Activated CD4-positive, alpha-beta T cell treated with anti-CD3 and anti-CD28 coated beads for 1 hour (primary cell): ENCODE data around the gene P2RY14.

ENCODE experiments used
- DNase-seq: peaks from one replicate; pipeline ENCODE4 v3.0.0-alpha.2; 2020

Gene P2RY14

DNA sequence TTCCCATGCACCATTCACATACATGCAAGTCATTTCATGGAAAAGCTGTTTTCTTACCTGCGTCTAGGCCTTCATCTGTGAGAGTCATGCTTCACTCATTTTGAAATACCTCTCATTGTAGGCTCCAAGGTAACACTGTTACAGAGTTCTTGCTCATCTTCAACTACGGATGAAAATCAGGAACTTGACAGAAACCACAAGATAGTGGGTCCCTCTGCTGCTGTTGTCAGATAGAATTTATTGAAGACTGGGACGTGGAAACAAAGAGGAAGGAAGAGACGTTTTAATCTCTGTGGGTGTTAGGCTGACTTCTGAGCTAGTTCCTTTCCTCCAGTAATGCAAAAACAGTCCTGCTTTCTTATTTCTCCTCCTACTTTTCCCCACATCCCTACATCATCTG is at the start of gene P2RY14:
Gene P2RY14, minus strand, starts transcription at position 313 of the 400 bp plus-strand sequence. CDS start 64,226 bp downstream, outside the sequence.
- DNase-seq, result no peak

DNA sequence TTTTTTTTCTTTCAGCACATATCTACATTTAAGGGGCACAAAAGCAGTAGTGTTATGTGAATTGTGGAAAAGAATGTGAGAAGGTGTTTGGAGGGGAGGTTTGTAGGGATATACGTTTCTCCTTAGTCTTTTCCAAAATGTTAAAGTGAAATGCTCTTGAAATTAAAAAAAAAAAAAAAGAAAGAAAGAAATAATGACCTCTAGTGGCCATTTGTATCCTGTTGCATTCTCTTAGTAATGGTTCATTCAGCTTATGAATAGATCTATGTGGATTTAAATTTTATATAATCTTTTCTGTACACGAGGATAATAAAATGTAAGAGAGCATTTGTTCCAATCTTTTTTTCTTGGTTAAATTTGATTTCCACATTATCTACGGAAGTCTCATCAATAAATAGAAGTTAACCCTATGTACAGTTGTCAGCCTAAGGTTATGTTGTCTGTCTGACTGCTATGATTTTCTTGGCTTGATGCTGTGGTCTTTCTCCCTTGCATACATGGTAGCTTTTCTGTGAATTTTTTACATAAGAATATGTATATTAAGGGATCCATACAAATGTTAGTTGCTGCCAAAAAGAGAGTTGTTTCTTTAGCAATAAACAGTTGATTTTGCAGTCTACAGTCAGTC is 49.3 kb upstream of the P2RY14 start:
- DNase-seq, result no peak

GRCh38 chr3:151322511-151322910 is 44.2 kb upstream of the P2RY14 start:
- DNase-seq, result no peak

- DNase-seq, result no peak
Observed at GRCh38 chr3:151321526-151321925, 43.2 kb upstream of the P2RY14 start.

DNA sequence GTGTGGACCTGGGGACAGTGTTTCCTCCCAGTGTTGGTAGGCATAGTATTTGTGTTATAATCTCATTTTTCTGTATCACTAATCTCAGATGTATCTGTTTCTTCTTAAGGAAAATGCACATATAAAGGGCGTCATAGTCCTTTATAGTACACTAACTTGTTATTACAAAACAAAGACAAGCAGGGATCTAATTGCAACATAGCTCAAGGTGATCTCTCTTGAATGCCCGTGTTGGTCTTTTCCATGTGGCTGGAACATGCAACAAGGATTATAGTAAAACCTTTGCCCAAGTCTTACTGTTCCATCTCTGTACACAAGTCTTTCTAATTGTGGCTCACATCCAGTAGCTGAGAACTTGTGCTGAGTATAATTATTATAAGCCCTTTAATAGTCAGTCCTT is 41.8 kb upstream of the P2RY14 start:
- no peak for DNase-seq

- DNase-seq, result no peak
Observed at GRCh38 chr3:151319628-151320027, 41.3 kb upstream of the P2RY14 start.

DNA sequence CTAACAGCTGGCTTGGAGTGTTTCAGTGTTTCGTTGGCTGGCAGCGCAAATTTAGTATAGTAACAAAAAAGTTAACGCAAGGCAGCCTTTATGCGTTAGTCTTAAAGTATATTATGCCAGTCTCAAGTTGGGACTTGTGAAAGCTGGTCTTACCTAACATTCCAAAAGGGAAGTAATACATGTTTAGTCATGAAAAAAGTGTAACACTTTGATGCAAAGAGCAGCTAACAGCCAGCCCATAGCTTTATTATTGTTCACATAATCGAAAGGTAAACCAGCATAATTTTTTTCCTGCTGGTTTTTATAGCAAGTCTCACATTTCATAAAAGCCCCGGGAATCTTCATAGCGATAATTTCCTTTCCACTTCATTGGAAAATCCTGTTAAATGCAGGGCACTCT is 40.6 kb upstream of the P2RY14 start:
- DNase-seq, result no peak

- DNase-seq, result no peak
Observed at GRCh38 chr3:151318313-151318712, 40.0 kb upstream of the P2RY14 start.

GRCh38 chr3:151316267-151316991 is 38.1 kb upstream of the P2RY14 start, which contains the start of gene GPR87:
Gene GPR87 (minus strand): TSS chr3:151316820. CDS start chr3:151300100, 16,720 bp downstream.
- no peak for DNase-seq

- DNase-seq, result no peak
Observed at GRCh38 chr3:151315846-151316245, 37.5 kb upstream of the P2RY14 start.

- DNase-seq, result no peak
Observed at GRCh38 chr3:151315136-151315535, 36.8 kb upstream of the P2RY14 start.

GRCh38 chr3:151314593-151314992 is 36.3 kb upstream of the P2RY14 start:
- DNase-seq, result no peak

GRCh38 chr3:151314137-151314536 is 35.8 kb upstream of the P2RY14 start:
- DNase-seq, result no peak

DNA sequence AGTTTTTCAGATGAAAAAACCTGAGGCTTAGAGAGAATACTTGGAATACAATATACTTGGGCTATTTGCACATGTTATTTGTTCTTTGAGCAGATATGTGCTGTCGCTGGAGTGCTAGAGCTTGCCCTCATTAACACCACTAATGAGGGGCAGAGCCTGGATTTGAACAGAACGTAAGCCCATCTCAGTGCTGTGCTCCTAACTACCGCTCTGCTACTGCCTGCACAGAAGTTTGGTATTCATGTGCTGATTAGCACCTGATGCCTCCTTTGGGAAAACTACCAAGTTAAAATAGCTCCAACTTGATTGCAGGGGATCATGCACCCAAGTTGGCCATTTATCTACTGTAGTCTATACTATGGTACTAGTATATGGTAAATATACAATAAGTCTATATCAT is 34.6 kb upstream of the P2RY14 start:
- no peak for DNase-seq

DNA sequence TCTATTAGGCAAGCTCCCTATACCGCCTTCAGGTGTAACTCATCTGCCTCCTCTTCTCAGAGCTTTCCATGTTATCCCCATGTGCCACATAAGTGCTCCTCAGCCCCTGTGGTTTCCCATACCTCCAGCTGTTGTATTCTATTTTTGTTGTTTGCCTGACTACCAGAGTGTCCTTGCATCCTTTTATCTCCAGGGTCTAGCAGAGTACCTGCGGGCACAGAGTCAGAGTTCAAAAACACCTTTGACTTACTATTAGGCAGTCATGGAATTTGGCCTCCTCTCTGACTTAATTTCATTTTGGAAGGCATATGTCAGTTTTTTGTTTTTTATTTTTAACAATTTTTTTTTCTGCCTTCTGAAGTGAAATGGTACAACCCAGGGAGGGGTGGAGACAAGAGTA is 31.2 kb upstream of the P2RY14 start:
- DNase-seq, result no peak

GRCh38 chr3:151307583-151308488 is 29.5 kb upstream of the P2RY14 start:
- no peak for DNase-seq

DNA sequence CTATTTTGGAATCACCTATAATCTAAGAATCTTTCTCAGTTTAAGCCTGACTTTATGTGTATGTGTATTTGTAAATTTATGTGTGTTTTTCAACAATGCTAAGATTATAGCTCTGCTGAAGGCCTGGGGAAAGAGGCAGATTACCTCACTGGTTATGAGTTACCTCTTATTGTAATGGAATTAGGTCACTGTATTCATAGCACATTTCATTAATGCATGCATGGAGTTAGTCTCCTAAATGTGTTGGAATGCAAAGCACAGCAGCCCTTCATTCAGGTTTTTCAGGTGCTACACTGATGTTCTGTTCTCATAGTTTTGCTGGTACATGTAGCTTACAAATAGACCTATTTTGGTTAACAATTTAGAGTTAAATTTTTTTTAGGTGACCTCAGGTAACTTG is 28.8 kb upstream of the P2RY14 start:
- DNase-seq, result no peak

GRCh38 chr3:151306168-151306810 is 27.9 kb upstream of the P2RY14 start:
- DNase-seq, result no peak

DNA sequence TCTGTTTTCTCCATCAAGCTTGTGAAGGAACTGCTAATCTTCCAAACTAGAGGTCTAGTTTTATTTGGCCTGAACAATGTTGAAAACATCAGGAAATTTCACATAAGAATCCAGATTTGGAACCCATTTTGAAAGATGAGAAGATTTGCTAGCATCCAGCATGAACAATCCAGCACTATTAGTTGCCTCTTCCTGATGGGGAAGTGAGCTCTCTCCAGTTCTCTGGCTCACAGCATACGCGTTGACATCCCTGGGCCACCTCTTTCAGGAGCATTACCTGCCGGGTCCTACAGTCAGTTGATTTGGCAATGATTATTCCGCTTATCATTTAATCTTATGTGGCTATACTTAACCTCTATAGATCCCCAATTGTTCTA is 27.4 kb upstream of the P2RY14 start:
- DNase-seq, result no peak

DNA sequence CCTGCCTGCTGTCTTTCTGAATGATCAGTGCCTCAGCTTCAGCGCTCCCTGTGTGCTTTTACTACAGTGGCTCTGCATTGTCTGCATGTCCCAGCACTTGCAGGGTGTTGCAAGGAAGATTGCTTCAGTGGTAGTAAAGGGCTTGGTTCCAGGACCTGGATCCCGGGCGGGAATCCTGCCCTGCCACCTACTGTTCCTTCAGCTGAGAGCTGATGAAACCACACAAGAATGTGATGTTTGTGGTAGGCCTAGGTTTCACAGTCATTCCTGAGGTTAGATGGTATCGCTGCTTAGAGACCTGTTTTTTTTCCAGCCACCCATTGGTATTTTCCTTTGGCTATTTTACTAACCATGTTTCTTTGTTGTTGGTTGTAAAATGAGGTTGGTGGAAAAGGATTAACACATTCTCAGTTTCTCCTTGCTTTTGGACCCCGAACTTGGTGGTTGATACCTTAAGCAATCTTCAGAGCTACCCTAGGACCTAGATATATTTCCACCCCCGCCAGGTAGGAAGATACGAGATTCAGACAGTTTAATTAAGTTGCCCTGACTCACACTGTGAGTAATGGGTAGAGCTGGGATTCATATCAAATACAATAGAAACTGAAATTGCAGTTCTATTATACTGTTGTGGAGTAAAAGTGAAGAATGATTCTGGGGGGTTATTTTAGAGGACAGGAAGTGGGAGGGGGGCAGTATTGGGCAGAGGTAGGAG is 26.9 kb upstream of the P2RY14 start:
- DNase-seq, result no peak

DNA sequence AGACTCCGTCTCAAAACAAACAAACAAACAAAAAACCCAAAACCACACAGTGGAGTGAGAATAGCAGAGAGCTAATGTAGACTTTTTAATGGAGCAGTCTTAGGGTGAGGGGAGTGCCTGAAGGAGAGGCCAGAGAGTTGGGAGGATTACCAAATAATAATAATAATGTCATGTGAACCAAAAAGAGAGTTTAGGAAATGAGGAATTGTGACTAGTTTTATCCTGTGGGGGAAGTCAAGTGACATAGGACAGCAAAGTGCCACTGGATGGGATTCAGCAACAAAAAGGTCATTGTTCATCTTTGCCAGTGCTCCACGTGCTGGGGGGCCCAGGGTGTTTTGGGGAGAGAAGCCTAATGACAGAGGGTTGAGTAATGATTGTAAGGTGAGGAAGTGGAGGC is 25.4 kb upstream of the P2RY14 start:
- no peak for DNase-seq

DNA sequence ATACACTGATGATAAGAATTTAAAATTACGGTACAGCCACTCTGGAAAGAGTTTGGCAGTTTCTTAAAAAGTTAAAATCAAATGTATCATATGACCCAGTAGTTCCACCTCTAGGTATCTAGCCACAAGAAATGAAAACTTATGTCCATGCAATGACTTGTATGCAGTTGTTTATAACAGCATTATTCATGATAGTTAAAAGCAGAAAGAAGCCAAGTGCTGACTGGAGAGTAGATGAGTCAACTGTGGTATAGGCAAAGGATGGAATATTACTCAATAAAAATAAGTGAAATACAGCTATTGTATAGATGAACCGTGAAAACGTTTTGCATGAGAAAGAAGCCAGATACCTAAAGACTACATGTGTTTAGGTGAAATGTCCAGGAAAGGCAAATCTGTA is 23.4 kb upstream of the P2RY14 start:
- no peak for DNase-seq
